OCI-LY1 (cell line): Measurements from ENCODE around the gene FLT3.

Experiments used
- EZH2 ChIP-seq: fragments of 200-600 bp; sonication (generic), shearing (Covaris generic); IDR thresholded peaks from 2 replicates; pipeline ENCODE4 v1.8.0; 2017; ENCODE audit warnings: borderline replicate concordance, mixed run types, mild to moderate bottlenecking, antibody characterized with exemption, low read length, moderate library complexity, mixed read lengths
- TF ChIP-seq, protein P1 (sequence below): fragments of 200-600 bp; sonication (generic), shearing (Covaris generic); IDR thresholded peaks from 2 replicates; pipeline ENCODE4 v1.5.1; 2017; ENCODE audit warnings: mild to moderate bottlenecking, antibody characterized with exemption, low read length, moderate library complexity, mixed read lengths

- TF ChIP-seq, protein P1, sequence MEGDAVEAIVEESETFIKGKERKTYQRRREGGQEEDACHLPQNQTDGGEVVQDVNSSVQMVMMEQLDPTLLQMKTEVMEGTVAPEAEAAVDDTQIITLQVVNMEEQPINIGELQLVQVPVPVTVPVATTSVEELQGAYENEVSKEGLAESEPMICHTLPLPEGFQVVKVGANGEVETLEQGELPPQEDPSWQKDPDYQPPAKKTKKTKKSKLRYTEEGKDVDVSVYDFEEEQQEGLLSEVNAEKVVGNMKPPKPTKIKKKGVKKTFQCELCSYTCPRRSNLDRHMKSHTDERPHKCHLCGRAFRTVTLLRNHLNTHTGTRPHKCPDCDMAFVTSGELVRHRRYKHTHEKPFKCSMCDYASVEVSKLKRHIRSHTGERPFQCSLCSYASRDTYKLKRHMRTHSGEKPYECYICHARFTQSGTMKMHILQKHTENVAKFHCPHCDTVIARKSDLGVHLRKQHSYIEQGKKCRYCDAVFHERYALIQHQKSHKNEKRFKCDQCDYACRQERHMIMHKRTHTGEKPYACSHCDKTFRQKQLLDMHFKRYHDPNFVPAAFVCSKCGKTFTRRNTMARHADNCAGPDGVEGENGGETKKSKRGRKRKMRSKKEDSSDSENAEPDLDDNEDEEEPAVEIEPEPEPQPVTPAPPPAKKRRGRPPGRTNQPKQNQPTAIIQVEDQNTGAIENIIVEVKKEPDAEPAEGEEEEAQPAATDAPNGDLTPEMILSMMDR, result no peak
- TF ChIP-seq EZH2, result no peak
Observed at GRCh38 chr13:28100150-28101121, at the start of gene FLT3.
